K562 (cell line): Measurements from ENCODE around the gene TMEM209. TPM values are rescaled to one million over a fixed set of nuclear protein-coding genes. Genes with fewer than 3 reads are reported as not detected.
A peak's percentile ranks its signal among the peaks of the same experiment; 100 is the strongest.

Experiments
- ARHGAP35 ChIP-seq: fragments of 450-650 bp; IDR thresholded peaks from 2 replicates; pipeline ENCODE4 v1.6.1; 2018; ENCODE audit not compliant: partially characterized antibody
- ATF3 ChIP-seq, 2 experiments: fragments of 450-650 bp in 1 of 2; sonication (generic) in 1 of 2; formaldehyde crosslinking in 1 of 2; IDR thresholded peaks in 1 of 2; conservative IDR thresholded peaks in 1 of 2; 2 replicates each; pipeline versions ENCODE4 v1.6.1 to v1.8.1; 2016 to 2023; ENCODE audit warnings: mild to moderate bottlenecking in 2 of 2, moderate library complexity in 2 of 2, inconsistent platforms in 1 of 2, missing genetic modification reagents in 1 of 2
- CBX1 ChIP-seq: sonication (generic); IDR thresholded peaks from 2 replicates; pipeline ENCODE4 v1.6.1; 2016; ENCODE audit warnings: antibody characterized with exemption, low read depth, mild to moderate bottlenecking
- ETS1 ChIP-seq: conservative IDR thresholded peaks from 2 replicates; pipeline ENCODE4 v1.6.1; 2011; ENCODE audit warnings: low read depth, mild to moderate bottlenecking, low read length; ENCODE audit not compliant: control insufficient read depth
- EWSR1 ChIP-seq: fragments of 450-650 bp; IDR thresholded peaks from 2 replicates; pipeline ENCODE4 v1.6.1; 2018; ENCODE audit warnings: borderline replicate concordance, mild to moderate bottlenecking, low read depth, moderate library complexity; ENCODE audit not compliant: partially characterized antibody
- HNRNPH1 ChIP-seq: fragments of 200-400 bp; formaldehyde crosslinking; optimal IDR thresholded peaks from 2 replicates; pipeline ENCODE3; 2017; ENCODE audit warnings: low read depth, mild to moderate bottlenecking, low read length, moderate library complexity
- MYBL2 ChIP-seq, 2 experiments: fragments of 450-650 bp in 1 of 2; sonication (generic) in 1 of 2; formaldehyde crosslinking in 1 of 2; IDR thresholded peaks; 2 replicates each; pipeline versions ENCODE4 v1.6.1 to v1.8.1; 2017 to 2022; ENCODE audit warnings: borderline replicate concordance in 1 of 2, inconsistent platforms in 1 of 2, low read depth in 1 of 2, mild to moderate bottlenecking in 1 of 2, missing genetic modification reagents in 1 of 2, moderate library complexity in 1 of 2
- NCOA4 ChIP-seq: fragments of 450-650 bp; IDR thresholded peaks from 2 replicates; pipeline ENCODE4 v1.6.1; 2018; ENCODE audit warnings: mild to moderate bottlenecking; ENCODE audit not compliant: partially characterized antibody
- OTX1 ChIP-seq: fragments of 450-650 bp; formaldehyde crosslinking; IDR thresholded peaks from 2 replicates; pipeline ENCODE4 v1.4.0; 2022; ENCODE audit warnings: mild to moderate bottlenecking
- PHF20 ChIP-seq: fragments of 450-650 bp; IDR thresholded peaks from 2 replicates; pipeline ENCODE4 v1.6.1; 2018; ENCODE audit not compliant: partially characterized antibody
- RBM14 ChIP-seq: fragments of 200-400 bp; formaldehyde crosslinking; IDR thresholded peaks from 2 replicates; pipeline ENCODE4 v1.6.1; 2018; ENCODE audit warnings: low read depth, mild to moderate bottlenecking, low read length, moderate library complexity, borderline replicate concordance; ENCODE audit not compliant: insufficient read depth
- RHOXF2B ChIP-seq: fragments of 250-450 bp; sonication (Bioruptor Pico); conservative IDR thresholded peaks from 2 replicates; pipeline ENCODE4 v1.5.1; 2021
- SIN3A ChIP-seq, 2 experiments: fragments of 150-350 bp in 1 of 2; IDR thresholded peaks; 2 replicates each; pipeline ENCODE4 v1.6.1; 2011 to 2016; ENCODE audit warnings: borderline replicate concordance in 2 of 2, low read depth in 2 of 2, low read length in 2 of 2, mild to moderate bottlenecking in 2 of 2, moderate library complexity in 2 of 2; ENCODE audit not compliant: control insufficient read depth in 1 of 2
- SMAD4 ChIP-seq: fragments of 250-450 bp; sonication (Bioruptor Pico); conservative IDR thresholded peaks from 2 replicates; pipeline ENCODE4 v1.8.0; 2021; ENCODE audit warnings: inconsistent platforms, mild to moderate bottlenecking, moderate library complexity
- TBP ChIP-seq: optimal IDR thresholded peaks from 2 replicates; pipeline ENCODE3; 2011; ENCODE audit warnings: low read depth, low read length, improper control_type of control experiment
- TSC22D4 ChIP-seq: fragments of 450-650 bp; IDR thresholded peaks from 2 replicates; pipeline ENCODE4 v1.6.1; 2016; ENCODE audit warnings: missing genetic modification characterization, missing biosample characterization, control low read depth
- ZBTB1 ChIP-seq: sonication (generic); formaldehyde crosslinking; IDR thresholded peaks from 2 replicates; pipeline ENCODE4 v1.8.1; 2023; ENCODE audit warnings: missing genetic modification reagents, low read depth, mild to moderate bottlenecking, borderline replicate concordance
- ZNF197 ChIP-seq: fragments of 200-800 bp; sonication (Bioruptor generic); IDR thresholded peaks from 2 replicates; pipeline ENCODE4 v1.6.1; 2016; ENCODE audit warnings: low read depth, missing genetic modification characterization, missing compliant biosample characterization
- ZNF398 ChIP-seq: fragments of 250-450 bp; sonication (Bioruptor Pico); IDR thresholded peaks from 2 replicates; pipeline ENCODE4 v1.8.0; 2021; ENCODE audit warnings: moderate library complexity, mild to moderate bottlenecking, inconsistent platforms
- ZNF41 ChIP-seq: fragments of 250-450 bp; sonication (Bioruptor Pico); conservative IDR thresholded peaks from 2 replicates; pipeline ENCODE4 v1.4.0; 2020; ENCODE audit warnings: mild to moderate bottlenecking
- ZNF583 ChIP-seq: fragments of 250-450 bp; sonication (Bioruptor Pico); IDR thresholded peaks from 2 replicates; pipeline ENCODE4 v1.4.0; 2020
- polyA plus RNA-seq, 8 experiments: library from polyadenylated mRNA; depleted of rRNA in 4 of 8; stranded (reverse) in 5 of 8; unstranded in 3 of 8; fragments of >200 nt; fragmentation: Nextera tagmentation in 2 of 8; fragmentation: Illumina TruSeq in 1 of 8; extraction: Ambion mirVana in 2 of 8; extraction: Trizol in 1 of 8; gene quantifications; 2 replicates each; pipeline versions ENCODE4 v1.2.1 to v1.2.3, GENCODE V29; 2011 to 2014; ENCODE audit warnings: inconsistent platforms in 1 of 8, missing spikeins in 1 of 8
- total RNA-seq, 7 experiments: library from RNA; depleted of rRNA in 6 of 7; stranded (reverse); fragments of >200 nt in 6 of 7; fragmentation: Illumina TruSeq in 2 of 7; extraction: Trizol in 2 of 7; gene quantifications; 2 replicates each; pipeline versions ENCODE4 v1.2.1 to v1.2.3, GENCODE V29; 2011 to 2021; ENCODE audit warnings: low replicate concordance in 1 of 7
- TF ChIP-seq, protein P1 (sequence below): sonication (generic); formaldehyde crosslinking; IDR thresholded peaks from 2 replicates; pipeline ENCODE4 v1.9.0; 2022; ENCODE audit warnings: mild to moderate bottlenecking, missing genetic modification reagents

TMEM209 gene
- total and polyA plus RNA-seq, 9 of the 15 experiments (the other 6 are each of a cell fraction or from before 2014, with no cell fraction given): 36.8 to 116 (median 76.6) TPM

DNA sequence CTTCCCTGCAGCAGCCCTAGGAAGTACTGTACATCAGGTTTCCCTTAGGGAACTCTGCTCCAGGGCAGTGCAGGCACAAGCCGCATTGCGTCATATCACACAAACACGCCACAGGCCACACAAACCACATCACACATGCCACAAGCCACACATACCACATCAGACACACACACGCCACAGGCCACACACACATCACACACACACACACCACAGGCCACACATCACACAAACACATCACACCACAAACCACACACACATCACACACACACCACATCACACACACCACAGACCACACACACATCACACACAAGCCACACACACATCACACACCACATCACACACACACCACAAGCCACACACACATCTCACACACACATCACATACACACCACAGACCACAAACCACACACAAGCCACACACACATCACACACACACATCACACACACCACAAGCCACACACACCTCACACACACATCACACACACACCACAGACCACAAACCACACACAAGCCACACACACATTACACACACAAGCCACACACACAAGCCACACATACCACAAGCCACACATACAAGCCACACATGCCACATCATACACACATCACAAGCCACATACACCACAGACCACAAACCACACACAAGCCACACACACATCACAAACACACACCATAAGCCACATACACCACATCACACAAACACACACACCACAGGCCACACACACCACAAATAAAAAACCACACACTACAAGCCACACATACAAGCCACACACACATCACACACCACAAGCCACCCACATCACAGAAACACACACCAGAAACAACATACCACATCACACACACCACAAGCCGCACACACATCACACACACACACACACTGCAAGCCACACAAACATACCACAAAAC is 53.4 kb downstream of the TMEM209 start (continued):
- TF ChIP-seq ZNF398 (no peak), SMAD4 (CRISPR knock-in tag) (no peak), OTX1 (CRISPR knock-in tag) (peak; percentile 43), ZNF583 (CRISPR knock-in tag) (no peak), SIN3A (IDR thresholded peaks at IDR 0.05; ENCODE audit: borderline replicate concordance in 2 of 2, control insufficient read depth in 1 of 2, low read depth in 2 of 2, low read length in 2 of 2) (no peak), EWSR1 (no peak), HNRNPH1 (no peak), ARHGAP35 (peak; percentile 61), TSC22D4 (no peak), ATF3 (IDR thresholded peaks at IDR 0.05) (peak; percentile 49), ATF3 (CRISPR knock-in tag; conservative IDR thresholded peaks at IDR 0.05) (no peak), ZNF41 (no peak), ZNF197 (CRISPR knock-in tag) (no peak), TBP (no peak), RHOXF2B (no peak), ETS1 (0 out of 2 replicates have a peak, but pooled peaks have one; percentile 12), RBM14 (no peak), CBX1 (peak; percentile 51; the same call in 1 of the 2 replicates), ZBTB1 (CRISPR knock-in tag) (peak; percentile 97), NCOA4 (peak; percentile 33), MYBL2 (IDR thresholded peaks at IDR 0.05; ENCODE audit: low read depth) (peak; percentile 46; the same call in 1 of the 2 replicates), MYBL2 (CRISPR knock-in tag; IDR thresholded peaks at IDR 0.05; ENCODE audit: borderline replicate concordance) (no peak), PHF20 (peak; percentile 84)
- TF ChIP-seq, protein P1, sequence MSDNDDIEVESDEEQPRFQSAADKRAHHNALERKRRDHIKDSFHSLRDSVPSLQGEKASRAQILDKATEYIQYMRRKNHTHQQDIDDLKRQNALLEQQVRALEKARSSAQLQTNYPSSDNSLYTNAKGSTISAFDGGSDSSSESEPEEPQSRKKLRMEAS: peak; percentile 59; the same call in 1 of the 2 replicates
